Measurements from ENCODE around the gene CEBPB.

The CEBPB gene

DNA sequence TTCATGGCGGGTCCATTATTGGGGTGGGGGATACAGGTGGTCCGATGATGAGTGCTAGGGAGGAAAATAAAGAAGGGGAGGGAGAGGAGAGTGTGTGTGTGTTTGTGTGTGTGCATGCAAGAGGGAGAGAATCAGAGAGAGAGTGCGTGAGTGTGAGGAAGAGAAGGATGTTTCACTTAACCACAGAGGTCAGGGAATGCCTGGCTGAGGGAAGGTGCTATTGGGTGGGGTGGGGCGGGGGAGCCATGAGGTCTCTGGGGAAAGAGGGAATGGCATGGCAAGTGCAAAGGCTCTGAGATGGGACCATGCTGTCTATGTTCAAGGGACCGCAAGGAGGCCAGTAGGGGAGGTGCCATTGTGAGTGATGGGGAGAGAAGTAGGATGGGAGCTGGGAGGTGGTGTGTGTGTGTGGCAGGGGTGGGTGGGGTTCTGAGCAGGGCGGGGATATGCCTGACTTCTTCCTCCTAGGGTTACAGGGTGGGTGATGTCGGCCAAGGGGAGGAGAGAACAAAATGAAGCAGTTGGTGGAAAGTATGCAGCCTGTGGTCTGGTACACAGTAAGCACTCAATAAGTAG, 23.0 kb downstream of the CEBPB start:
- no peak for DNase-seq (ENCODE audit: low read depth)

DNA sequence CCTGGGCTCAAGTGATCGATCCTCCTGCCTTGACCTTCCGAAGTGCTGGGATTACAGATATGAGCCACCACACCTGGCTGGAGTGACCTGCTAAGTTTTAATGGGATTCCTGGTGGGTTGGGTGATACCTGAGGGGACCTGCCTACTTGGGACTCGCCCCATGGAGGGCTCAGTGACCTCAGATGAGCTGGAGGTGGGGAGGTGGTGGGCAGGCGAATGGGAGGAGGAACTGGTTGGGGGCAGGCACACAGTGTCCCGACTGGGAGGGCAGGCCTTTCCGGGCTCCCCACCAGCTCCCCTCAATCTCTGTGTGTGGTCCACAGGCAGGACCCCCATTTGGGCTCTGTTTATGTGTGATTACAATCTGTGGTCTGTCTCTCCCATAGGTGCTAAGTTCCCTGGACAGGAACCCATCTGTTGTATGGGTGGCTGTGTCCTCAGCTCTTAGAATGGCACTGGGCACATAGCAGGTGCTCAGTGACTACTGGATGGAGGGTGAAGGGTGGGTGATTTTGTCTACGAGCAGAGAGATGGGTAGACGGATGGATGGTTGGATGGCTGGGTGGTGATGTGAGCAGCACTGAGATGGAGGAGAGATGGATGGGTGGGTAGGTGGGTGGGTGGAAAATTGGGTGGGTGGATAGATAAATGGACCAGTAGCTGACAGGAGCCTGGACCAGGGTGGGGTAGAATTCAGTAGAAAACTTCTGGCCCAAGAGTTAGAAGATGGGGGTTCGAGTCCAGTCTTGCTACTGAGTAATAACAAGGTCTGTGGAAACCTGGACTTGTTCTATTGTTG, 23.8 kb downstream of the CEBPB start:
- DNase-seq (ENCODE audit: low read depth): no peak

DNA sequence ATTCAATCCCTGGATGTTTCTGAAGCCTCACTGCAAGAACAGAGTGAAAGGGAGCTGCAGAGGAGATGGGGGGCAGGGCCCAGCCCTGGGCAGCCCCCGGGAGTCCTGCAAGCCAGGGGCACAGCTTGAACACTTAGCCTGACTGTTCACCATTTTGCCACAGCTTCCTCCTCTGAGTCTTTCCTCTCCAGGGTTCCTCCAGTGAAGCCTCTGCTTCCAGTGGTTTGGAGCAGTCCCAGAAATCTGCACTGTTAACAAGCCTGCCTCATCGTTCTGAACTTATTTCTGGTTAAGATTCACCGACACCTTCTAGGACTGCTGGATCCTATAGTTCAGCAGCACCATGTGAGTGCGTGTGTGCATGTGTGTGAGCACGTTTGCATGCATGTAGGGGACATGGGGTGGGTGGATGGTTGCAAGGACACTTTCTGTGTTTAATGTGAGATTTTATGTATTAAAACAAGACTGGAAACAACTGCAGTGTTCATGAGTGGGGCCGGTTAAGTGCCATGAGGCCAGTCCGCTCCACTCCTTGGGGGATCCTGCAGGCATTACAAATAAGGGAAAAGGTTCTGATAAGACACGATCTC, 24.6 kb downstream of the CEBPB start:
- DNase-seq (ENCODE audit: low read depth): no peak

DNA sequence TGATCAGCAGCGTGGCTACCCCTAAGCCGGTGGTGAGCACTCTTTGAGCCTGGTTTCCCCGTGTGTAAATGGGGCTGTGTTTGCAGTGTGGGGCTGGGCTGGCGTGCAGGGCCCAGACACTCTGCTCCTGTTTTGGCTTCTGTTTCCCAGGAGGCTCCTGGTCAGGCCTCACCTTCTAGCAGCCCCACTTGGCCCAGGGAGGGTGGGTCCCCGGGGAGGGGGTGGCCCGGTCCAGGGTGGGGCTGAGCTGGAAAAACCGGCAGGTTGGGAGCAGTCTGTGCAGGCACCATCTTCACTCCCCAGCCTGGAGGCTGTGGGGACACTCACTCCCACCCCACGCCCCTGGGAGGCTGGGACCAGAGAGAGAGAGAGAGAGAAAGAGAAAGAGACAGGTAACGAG, 25.3 kb downstream of the CEBPB start:
- no peak for DNase-seq (ENCODE audit: low read depth)

DNA sequence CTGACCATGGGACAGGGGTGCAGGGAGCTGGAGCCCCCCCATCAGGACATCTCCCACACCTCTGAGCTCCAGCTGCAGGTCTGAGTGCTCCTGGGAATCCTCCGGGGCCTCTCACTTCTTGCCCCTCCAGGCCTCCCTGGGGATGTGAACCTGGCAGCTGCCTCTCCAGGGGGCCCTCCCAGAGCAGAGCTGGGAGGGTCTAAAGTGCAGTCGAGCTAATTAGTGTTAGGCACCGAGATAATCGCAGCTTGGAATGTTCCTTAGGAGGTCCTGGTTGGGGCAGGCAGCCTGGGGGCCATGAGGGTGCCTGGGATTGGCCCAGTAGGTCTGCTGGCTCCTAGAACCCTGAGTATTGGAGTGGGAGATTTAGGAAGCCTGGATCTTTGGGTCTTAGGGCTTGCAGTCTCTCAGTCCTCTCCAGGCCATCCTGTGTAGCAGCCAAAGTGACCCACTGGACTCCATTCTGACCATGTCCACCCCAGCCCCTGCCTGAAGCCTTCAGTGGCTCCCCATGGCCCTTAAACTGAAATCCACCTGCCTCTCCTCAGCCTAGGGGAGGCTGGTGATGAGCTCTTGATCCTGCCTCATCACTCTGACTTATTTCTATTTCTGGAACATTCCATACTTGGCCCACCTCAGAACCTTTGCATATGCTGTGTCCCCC, 26.0 kb downstream of the CEBPB start:
- DNase-seq (ENCODE audit: low read depth): no peak

DNA sequence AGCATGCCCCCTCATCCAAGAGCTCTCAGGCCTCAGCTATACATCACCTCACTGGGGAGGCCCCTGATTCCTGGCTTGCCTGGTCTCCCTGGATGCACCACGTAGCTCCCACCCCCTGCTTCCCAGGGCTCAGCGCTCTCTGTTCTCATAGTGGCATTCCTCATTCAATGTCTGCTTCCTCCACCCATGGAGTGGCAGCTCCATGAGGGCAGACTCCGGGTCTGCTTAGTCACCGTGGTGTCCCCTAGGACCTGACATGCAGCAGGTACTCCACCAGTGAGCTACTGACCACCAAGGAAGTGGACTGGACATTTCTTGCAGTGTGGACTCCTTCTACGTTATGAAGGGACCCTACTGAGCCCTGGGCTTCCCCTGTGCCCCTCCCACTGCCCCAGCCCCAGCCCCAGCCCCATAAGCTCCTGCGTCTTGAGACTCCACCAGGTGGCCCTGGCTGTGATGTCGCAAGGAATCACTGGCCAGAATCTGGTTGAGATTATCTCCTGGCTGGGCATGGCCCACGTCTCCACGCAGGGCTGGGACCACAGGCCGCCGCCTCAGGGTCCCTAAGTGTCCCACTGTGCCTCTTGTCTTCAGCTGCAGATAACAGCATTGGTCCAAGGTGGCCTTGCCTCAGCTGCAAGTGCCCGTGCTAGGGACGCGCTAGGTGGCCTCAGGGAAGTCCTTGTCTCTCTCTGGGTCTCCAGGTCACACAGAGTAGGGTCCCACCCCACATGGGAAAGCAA, 26.7 kb downstream of the CEBPB start:
- no peak for DNase-seq (ENCODE audit: low read depth)

GRCh38 chr20:50218987-50219435, 28.4 kb downstream of the CEBPB start:
- DNase-seq (ENCODE audit: low read depth): no peak

DNA sequence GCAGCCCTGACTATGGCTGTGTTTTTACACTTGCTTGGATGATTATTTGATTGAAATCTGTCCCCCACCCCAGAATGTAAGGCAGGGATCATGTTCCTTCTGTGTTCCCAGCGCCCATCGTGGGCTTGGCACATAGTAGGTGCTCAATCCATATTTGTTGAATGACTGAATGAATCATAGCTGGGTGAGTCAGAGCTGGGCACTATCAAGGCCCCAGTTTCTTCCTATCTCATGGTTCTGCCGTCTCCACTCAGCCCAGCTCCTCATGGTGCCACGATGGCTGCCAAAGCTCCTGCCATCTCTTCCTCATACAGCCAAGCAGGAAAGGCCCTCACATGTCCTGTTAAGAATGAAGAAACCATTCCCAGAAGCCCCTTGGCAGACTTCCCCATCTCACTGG, 29.0 kb downstream of the CEBPB start:
- DNase-seq (ENCODE audit: low read depth): no peak

DNA sequence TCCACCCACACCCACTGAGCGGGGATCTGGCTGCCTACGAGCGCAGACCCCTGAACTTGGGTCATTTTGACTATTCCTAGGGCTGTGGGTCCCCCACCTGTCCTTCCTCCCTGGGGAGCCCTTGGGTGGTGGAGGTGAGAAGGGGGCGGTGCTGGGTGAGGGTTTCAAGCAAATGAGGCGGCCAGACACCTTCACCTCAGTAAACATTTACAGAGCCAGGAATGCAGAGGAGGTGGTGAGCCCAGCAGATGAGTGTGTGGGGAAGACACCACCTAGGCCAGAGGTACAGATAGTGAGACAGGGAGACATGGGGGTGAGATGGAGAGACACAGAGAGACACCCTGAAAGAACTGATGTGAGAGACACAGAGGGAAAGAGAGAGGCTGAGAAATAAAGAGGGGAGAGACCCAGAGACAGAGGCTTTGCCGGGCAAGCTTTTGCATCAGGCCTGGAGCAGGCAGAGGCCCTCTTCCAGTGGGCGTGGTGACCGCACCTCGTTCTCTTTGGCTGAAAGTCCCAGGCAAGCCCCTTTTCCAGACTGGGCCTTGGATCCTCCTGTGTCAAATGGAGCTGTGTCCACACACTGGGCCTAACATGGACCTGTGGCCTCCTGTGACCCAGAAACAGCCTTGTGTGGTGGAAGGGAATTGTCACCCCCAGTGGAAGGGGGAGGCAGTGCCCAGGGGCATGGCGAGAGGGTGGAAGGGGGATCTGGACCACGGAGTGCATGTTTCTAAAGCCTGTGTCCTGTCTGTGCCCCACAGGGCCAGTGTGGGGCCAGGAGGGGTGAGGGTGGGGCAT, 29.7 kb downstream of the CEBPB start:
- DNase-seq (ENCODE audit: low read depth): no peak

- DNase-seq (ENCODE audit: low read depth): no peak
Observed at GRCh38 chr20:50220894-50221365, 30.3 kb downstream of the CEBPB start.

GRCh38 chr20:50221501-50222308, 31.1 kb downstream of the CEBPB start:
- no peak for DNase-seq (ENCODE audit: low read depth)

DNA sequence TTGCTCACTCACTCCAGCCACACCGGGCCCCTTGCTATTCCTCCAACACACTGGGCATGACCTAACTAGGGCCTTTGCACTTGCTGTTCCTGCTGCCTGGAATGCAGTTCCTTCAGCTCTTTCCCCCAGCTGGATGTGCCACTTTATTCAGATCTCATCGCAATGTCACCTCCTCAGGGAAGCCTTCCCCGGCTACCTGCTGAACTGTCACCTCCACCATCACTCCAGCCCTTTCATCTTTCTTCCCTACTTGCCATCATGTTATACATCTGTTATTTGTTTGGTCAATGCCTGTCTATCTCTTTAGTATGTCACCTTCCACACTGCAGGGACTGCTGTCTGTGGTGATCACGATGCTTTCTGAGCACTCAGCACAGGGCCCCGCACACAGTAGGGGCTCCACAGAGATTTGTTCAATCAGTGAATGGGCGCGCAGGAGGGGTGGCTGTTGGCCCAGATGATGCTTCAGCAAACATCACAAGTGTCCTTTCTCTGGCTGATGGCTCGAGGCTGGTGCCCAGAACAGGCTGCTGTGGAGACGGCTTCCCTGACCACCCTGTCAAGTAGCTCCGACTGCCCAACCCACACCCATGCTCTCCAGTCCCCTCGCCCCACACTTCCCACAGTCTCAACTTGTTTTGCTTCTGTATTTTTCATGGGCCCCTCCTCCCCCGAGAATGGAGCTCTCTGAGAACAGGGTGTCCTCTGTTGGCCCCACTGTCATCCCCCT, 31.8 kb downstream of the CEBPB start:
- no peak for DNase-seq (ENCODE audit: low read depth)

GRCh38 chr20:50223039-50224005, 32.7 kb downstream of the CEBPB start:
- no peak for DNase-seq (ENCODE audit: low read depth)

- no peak for DNase-seq (ENCODE audit: low read depth)
Observed at GRCh38 chr20:50224052-50224451, 33.4 kb downstream of the CEBPB start.

DNA sequence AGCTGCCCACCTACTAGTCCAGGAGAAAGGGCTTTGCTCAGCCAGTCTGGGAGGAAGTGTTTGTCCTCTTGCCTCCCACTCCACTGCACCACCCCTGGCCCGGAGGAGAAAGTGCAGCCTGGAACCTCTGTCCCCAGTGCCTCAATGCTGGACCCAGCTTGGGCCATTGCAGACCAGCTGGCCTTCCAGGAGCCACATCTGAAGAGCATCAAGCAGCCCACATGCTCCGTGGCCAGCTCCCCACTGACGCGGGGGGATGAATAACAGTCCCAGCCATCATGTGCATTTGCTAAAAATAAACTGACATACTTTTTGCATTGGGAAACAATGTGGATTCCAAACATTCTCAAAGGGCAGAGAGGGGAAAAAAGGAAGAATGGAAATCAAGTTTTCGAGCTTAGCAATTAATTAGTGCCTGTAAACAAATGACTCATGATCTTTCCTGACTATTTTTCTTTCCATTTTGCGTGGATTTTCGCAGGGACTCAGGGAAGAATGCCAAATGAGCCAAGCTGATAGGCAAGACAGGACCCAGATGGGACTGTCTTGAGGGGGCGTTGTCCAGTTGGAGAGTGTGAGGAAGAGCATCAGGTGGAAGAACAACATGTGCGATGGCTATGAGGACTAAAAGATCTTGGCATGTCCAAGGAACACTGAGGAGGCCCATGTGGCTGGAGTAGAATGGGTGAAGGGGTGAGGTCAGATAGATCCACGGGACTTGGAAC, 34.1 kb downstream of the CEBPB start:
- DNase-seq (ENCODE audit: low read depth): no peak

DNA sequence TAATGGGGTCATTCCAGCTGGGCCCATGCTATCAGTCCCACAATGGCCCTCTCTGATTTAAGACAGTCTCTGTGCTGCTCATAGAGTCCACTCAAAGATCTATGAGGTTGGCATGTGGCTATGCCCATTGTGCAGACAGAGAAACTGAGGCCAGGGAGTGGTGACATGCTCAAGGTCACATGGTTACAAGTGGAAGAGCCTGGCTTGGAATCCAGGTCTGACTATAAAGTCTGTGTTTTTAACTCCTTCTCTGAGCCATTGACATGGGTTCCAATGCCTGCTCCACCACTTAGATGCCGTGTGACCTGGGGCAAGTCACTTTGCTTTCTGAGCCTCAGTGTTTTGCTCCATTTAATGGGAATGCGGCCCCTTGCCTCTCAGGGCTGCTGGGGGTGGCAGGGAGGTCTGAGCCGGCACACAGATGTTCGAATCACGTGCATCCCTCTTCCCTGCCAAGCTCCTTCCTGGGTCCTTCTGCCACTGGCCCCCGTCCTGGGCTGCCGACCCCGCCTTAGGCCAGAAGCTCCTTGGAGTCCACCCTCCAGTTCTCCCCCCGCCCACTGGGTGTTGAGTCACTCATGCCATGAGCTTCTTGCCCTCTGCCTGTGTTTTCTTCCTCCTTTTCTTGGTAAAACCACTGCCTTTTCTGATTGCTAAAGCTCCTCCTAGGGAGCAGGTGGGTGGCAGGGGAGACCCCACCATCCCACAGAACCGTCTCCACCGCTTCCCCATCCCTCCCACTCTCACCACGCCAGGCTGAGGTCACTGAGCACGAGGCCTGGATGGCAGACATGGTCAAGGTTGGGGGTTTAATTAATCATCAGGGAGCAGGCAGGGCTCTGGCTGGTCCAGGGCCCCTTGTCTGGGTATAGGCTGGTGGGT, 35.7 kb downstream of the CEBPB start:
- no peak for DNase-seq (ENCODE audit: low read depth)

DNA sequence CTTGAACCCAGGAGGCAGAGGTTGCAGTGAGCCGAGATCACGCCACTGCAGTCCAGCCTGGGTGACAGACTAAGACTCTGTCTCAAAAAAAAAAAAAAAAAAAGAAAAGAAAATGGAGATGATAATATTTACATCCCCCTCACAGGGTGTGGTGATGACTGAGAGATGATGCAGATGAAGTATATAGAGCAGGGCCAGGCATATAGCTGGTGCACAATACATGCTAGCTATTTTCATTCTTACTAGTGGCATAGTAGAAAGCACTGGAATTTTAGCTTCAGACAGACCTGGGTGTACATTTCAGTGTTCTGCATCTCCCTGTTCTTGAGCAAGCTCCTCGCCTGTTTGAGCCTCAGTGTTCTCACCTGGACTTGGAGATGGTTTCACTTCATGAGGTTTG, 36.9 kb downstream of the CEBPB start:
- DNase-seq (ENCODE audit: low read depth): no peak
